ENCODE measurements around the gene UGT2B7. TPM values are rescaled to one million over a fixed set of nuclear protein-coding genes. Genes with fewer than 3 reads are reported as not detected.

UGT2B7 gene
- total RNA-seq, 1 donor = not detected

DNA sequence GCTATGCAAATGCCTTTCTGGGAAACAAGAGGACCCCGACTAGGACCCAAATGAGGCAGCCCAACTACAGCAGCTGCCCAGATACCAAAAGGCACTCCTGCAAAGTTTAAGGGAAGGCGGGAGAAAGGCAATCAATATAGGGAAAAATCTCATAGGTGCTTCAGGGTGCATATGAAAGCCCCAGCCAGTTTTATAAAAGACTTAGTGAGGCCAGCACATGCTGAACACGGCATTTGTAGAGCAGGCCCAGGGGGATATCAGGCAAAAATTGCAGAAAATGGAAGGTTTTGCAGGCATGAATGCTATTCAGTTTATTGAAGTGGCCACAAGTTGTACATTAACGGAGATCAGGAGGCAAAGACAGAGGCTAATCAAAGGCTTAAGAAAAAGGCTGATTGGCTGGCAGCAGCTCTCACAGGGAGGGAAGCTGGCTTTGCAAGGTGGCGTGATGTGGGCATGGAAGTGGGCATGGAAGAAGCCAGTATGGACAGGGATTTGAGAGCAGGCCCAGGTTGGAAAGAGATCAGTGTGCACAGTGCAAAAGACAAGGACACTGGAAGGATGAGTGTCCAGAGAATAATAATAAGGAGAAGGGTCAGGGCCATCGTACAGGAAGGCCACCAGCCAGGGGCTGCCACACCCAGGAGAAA, 37.7 kb upstream of the UGT2B7 start:
- Histone ChIP-seq H4K20me1 (ENCODE audit: insufficient read depth, low read length) (no peaks in the 10 kb centered on the region), H3K27ac (ENCODE audit: low read depth, low read length) (no peak overlapping the region), H3K4me3 (ENCODE audit: insufficient read depth, low read length) (no peak overlapping the region), H3K4me1 (ENCODE audit: insufficient read depth, low read length) (peaks cover 2% of the 10 kb centered on the region), H3K4me2 (ENCODE audit: insufficient read depth, low read length) (no peak overlapping the region), H3K79me2 (ENCODE audit: insufficient read depth, low read length) (no peaks in the 10 kb centered on the region), H3K9me3 (ENCODE audit: low read depth, low read length) (no peaks in the 10 kb centered on the region), H3K27me3 (ENCODE audit: insufficient read depth, low read length) (no peaks in the 10 kb centered on the region), H3K36me3 (ENCODE audit: insufficient read depth, low read length) (no peaks in the 10 kb centered on the region), H2AFZ (ENCODE audit: low read length) (peak overlapping the region; percentile 77)
- TF ChIP-seq CTCF (IDR thresholded peaks at IDR 0.05; ENCODE audit: extremely low read depth, low read depth, low read length) = no peak
- DNase-seq (ENCODE audit: insufficient read length, low spot score, missing footprints) = no peak

DNA sequence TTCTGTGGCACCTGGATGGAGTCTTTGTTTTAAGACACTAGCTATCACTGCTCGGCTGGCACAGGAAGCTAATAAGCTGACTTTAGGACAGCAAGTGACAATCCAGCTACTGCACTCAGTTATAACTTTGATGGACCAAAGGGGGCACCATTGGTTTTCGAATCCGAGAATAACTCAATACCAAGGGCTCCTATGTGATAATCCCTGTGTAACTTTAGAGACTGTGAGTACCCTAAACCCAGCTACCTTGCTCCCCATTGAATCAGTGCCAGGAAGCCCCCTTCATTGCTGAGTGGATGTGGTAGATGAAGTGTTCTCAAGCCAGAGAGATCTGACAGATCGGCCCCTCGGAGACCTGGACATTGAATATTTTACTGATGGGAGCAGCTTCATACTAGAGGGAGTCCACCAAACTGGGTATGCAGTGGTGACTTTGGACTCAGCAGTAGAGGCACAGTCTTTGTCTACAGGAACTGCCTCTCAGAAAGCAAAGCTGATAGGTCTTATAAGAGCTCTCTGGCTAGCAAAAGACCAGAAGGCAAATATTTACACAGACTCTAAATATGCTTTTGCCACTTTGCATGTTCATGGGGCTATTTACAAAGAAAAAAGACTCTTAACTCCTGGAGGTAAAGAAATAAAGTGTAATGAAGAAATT, 35.5 kb upstream of the UGT2B7 start:
- no peaks in the 10 kb centered on the region for H3K4me1 ChIP-seq (ENCODE audit: insufficient read depth, low read length)
- DNase-seq (ENCODE audit: insufficient read length, low spot score, missing footprints) = no peak

DNA sequence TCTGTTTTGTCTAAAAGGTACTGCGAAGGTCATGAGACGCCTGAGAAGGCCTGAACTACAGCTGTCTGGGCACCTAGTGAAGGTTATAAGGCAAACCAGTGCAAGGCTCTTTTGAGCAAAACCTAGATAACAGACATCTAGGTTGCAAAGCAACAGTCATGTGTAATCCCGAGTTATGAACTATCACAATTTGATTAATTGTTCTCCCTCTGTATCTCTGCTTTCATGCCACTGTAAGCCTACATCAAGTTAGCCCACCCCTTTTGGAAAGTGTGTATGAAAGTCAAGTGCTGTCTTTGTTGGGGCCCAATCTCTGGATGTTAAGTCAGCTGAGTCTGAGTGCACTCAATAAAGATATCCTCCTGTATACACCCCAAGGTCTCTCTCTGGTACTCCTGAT, 31.9 kb upstream of the UGT2B7 start:
- H3K27me3 ChIP-seq (ENCODE audit: insufficient read depth, low read length) = no peaks in the 10 kb centered on the region
- no peak for DNase-seq (ENCODE audit: insufficient read length, low spot score, missing footprints)
- H3K4me2 ChIP-seq (ENCODE audit: insufficient read depth, low read length) = no peak overlapping the region
- no peaks in the 10 kb centered on the region for H3K36me3 ChIP-seq (ENCODE audit: insufficient read depth, low read length)
- H3K79me2 ChIP-seq (ENCODE audit: insufficient read depth, low read length) = no peaks in the 10 kb centered on the region
- no peak for TF ChIP-seq CTCF (IDR thresholded peaks at IDR 0.05; ENCODE audit: extremely low read depth, low read depth, low read length)
- no peaks in the 10 kb centered on the region for H4K20me1 ChIP-seq (ENCODE audit: insufficient read depth, low read length)
- no peak overlapping the region for H3K4me3 ChIP-seq (ENCODE audit: insufficient read depth, low read length)
- H3K27ac ChIP-seq (ENCODE audit: low read depth, low read length) = no peak overlapping the region
- H2AFZ ChIP-seq (ENCODE audit: low read length) = no peak overlapping the region
- H3K4me1 ChIP-seq (ENCODE audit: insufficient read depth, low read length) = no peaks in the 10 kb centered on the region
- H3K9me3 ChIP-seq (ENCODE audit: low read depth, low read length) = no peaks in the 10 kb centered on the region

More for the DNA sequence above, 35.5 kb upstream of the UGT2B7 start:
- no peak overlapping the region for H2AFZ ChIP-seq (ENCODE audit: low read length)
- no peak overlapping the region for H3K27ac ChIP-seq (ENCODE audit: low read depth, low read length)
- no peak overlapping the region for H3K4me3 ChIP-seq (ENCODE audit: insufficient read depth, low read length)
- H3K9me3 ChIP-seq (ENCODE audit: low read depth, low read length) = no peaks in the 10 kb centered on the region
- H3K36me3 ChIP-seq (ENCODE audit: insufficient read depth, low read length) = no peaks in the 10 kb centered on the region
- no peak overlapping the region for H3K4me2 ChIP-seq (ENCODE audit: insufficient read depth, low read length)
- TF ChIP-seq CTCF (IDR thresholded peaks at IDR 0.05; ENCODE audit: extremely low read depth, low read depth, low read length) = peak; percentile 20
- no peaks in the 10 kb centered on the region for H3K27me3 ChIP-seq (ENCODE audit: insufficient read depth, low read length)
- H3K79me2 ChIP-seq (ENCODE audit: insufficient read depth, low read length) = no peaks in the 10 kb centered on the region
- H4K20me1 ChIP-seq (ENCODE audit: insufficient read depth, low read length) = no peaks in the 10 kb centered on the region

DNA sequence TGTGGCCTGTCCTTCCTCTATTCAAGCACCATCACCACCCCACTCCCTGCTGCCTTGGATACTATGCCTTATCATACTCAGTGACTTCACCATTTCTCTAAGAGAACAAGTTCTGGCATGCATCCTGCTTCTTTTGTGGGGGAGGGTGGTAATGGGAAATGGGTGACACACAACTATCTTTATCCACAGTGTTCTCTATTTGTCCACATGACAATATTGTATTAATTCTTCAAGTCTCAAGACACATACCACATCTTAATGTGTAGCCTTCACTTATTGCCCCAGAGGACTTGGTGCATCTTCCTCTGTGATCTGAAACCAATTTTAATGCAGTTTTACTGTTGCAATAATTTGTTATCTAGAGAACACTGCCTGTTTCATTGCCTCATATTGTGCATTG, 29.3 kb upstream of the UGT2B7 start:
- Histone ChIP-seq H3K27me3 (ENCODE audit: insufficient read depth, low read length) (no peaks in the 10 kb centered on the region), H3K9me3 (ENCODE audit: low read depth, low read length) (no peaks in the 10 kb centered on the region), H2AFZ (ENCODE audit: low read length) (no peak overlapping the region), H3K79me2 (ENCODE audit: insufficient read depth, low read length) (no peaks in the 10 kb centered on the region), H3K36me3 (ENCODE audit: insufficient read depth, low read length) (no peaks in the 10 kb centered on the region), H3K4me3 (ENCODE audit: insufficient read depth, low read length) (no peak overlapping the region), H3K27ac (ENCODE audit: low read depth, low read length) (no peak overlapping the region), H3K4me1 (ENCODE audit: insufficient read depth, low read length) (no peaks in the 10 kb centered on the region), H3K4me2 (ENCODE audit: insufficient read depth, low read length) (no peak overlapping the region), H4K20me1 (ENCODE audit: insufficient read depth, low read length) (no peaks in the 10 kb centered on the region)
- TF ChIP-seq CTCF (IDR thresholded peaks at IDR 0.05; ENCODE audit: extremely low read depth, low read depth, low read length) = no peak
- DNase-seq (ENCODE audit: insufficient read length, low spot score, missing footprints) = no peak
